ENCODE results near the gene AGPAT1.
"Not testable (repeated sequence)": the region's sequence is repeated elsewhere in the genome, so short reads cannot be mapped to it uniquely, and the experiment has no call there.

AGPAT1 gene

DNA sequence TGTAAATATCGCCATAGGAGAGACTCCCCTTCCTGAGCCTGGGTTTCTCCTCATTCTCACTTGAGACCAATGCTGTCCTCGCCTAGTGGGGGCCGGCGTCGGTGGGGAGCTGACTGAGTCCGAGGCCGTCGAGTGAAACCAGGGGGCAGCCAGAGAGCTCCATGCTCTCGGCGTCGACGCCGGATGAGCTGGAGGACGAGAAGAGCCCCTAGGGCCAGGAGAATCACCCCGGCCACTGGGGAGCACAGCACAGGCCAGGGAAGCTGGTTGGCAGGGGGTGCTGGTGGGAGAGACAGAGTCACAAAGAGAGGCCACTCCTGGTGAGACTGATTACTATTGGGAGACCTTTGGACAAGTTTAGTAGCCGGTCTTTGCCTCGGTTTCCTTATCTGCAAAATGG is 23.0 kb upstream of the AGPAT1 start:
- DNase-seq (ENCODE audit: low read depth in 2 of 2): no peak

GRCh38 chr6:32198345-32198696 is 22.4 kb upstream of the AGPAT1 start:
- no peak for DNase-seq (ENCODE audit: low read depth in 2 of 2)

DNA sequence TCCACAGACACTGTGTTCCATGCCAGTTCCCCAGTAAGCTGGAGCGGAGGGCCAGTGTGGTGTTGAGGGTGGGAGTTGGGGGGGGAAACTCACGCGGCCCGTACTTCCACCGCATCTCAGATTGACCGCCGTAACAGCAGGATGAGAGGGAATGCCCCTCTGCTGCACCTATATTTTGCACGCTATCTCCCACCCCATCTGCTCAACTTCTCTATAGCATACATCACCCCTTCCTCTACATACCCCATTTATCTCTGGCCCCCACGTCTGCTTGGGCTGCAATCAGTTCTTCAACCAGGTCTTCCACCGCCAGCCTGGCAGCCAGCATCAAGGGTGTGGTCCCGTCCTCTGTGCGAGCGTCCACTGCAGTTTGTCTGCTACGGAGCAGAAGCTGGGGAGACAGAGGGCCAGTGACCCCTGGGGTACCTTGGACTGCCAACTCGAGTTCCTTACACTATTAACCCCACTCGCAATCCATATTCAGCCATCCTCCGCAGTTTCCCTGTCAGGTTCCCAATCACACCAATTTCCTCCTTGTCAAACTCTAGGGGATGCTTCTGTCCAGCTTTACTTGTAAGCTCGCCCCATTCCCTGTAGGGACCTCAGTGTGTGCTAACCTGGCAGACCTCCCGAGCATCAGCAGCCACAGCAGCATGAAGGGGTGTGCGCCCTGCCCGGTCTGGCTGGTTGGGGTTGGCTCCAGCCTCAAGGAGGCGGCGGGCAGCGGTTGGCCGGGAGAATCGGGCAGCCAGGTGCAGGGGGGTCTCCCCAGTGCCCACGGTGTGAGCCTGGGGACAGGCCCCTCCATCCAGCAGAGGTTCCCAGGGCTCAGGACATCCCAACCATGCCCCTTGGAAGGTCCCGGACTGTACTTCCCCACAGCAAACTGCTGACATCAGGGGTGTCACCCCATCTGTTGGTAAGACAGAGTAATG is 21.1 kb upstream of the AGPAT1 start:
- DNase-seq (ENCODE audit: low read depth in 2 of 2): no peak

GRCh38 chr6:32195902-32196681 is 20.2 kb upstream of the AGPAT1 start:
- no peak for DNase-seq (ENCODE audit: low read depth in 2 of 2)

- DNase-seq (ENCODE audit: low read depth in 2 of 2): peak; percentile 99 to 100
These were observed 19.7 kb upstream of the AGPAT1 start for GRCh38 chr6:32195652-32195901.

GRCh38 chr6:32194825-32195651 is 19.2 kb upstream of the AGPAT1 start:
- DNase-seq (ENCODE audit: low read depth in 2 of 2): no peak

DNA sequence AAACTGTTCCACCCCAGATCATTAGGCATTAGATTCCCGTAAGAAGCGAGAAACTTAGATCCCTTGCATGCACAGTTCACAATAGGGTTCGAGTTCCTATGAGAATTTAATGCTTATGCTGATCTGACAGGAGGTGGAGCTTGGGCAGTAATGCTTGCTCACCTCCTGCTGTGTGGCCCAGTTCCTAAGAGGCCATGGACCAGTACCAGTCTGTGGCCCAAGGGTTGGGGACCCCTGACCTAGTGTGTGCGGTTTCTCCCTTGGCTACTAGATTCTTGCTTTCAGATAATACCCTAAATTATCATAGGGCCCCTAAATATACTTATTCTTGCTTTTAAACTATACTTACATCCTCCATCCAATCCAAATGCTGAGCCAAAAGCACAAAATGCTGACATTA is 18.5 kb upstream of the AGPAT1 start:
- no peak for DNase-seq (ENCODE audit: low read depth in 2 of 2)

DNA sequence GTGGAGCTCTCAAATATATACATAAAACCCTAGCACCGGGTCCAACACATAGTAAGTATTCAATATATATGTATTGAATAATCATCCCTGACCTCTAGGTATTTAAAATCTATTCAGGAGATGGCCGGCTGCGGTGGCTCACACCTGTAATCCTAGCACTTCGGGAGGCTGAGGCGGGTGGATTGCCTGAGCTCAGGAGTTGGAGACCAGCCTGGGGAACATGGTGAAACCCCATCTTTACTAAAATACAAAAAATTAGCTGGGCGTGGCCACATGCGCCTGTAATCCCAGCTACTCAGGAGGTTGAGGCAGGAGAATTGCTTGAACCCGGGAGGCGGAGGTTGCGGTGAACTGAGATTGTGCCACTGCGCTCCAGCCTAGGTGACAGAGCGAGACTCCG is 17.2 kb upstream of the AGPAT1 start:
- not testable (repeated sequence) for DNase-seq (ENCODE audit: low read depth in 2 of 2)

GRCh38 chr6:32192608-32193039 is 16.7 kb upstream of the AGPAT1 start, which contains the start of gene GPSM3:
Gene GPSM3, minus strand, starts transcription at chr6:32192643. Its CDS starts 130 bp downstream, at chr6:32192513.
- no peak for DNase-seq (ENCODE audit: low read depth in 2 of 2)

DNA sequence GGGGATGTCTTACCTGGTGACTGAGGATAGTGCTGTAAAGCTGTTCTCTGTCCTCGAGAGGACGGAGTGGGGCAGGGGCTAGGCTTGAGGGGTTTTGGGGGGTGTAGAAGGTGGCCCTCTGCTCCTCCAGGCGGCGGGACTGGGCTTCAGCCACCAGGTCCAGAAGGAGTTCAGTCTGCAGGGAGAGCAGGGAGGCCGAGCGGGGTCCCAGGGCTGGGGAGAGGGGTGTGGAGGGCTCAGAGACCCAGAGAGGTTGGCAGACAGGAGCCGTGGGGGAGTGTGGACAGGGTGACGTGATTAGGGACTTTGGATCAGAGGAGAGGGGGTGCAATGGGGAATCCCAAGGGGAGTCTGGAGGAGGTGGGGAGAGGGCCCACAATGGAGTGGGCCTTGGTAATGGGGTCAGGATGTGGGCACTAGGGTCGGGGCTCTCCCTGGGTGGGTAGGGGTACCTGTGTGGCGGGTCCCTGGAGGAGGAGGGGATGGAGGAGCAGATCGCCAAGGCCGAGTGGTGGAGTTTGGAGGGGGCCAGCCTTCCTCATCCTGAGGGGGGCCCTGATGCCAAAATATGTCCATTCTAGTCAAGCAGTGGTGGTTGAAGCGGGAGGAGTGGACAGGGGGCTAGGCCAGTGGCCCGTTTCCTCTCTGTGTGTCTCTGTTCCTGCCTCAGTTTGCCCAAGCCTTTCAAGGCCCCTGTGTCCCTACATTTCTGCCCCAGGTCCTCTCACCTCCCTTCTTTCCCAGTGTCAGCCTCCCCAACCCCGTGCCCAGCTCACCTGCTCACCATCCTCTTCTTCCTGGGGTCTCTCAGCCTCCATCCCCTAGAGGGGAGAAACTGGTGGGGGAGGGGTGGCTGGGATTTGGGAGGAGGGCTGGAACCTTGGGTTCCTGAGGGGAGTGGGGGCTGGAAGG is 16.1 kb upstream of the AGPAT1 start:
- DNase-seq (ENCODE audit: low read depth in 2 of 2): no peak

DNA sequence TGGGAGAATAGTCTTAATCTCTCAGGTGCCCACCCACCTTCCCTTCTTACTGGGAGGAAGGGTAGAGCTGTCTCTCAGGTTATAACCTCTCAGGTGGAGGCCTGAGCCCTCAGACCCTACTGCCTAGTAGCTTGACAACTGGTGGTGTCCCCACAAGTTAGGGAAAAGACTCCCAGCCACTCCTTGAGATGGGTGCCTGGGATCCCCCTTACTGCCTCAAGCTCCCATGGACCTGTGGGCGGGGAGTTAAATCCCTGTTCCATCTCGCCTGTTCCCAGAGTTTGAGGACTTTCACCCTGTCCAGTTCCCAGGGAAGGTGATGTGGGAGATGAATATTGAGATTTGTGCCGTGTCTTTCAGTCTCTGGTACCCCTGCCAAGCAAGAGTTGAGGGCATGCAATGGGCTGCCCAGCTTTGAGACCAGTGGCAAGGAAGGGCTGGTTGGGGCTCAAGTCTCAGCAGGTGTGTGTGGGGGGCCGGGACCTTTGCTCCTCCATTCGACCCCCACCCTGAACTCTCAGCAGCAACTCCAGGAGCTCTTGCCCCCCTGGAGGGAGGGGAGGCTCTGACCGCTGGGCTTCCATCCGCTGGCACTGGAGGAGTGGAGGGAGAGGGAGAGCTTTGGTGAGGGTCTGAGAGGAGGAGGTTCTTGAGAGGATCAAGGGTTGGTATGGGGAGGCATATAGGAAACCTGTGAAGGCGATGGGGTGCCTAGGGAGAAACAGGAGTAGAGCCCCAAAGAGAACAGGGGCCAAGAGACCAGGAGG is 15.2 kb upstream of the AGPAT1 start:
- DNase-seq (ENCODE audit: low read depth in 2 of 2): no peak

DNA sequence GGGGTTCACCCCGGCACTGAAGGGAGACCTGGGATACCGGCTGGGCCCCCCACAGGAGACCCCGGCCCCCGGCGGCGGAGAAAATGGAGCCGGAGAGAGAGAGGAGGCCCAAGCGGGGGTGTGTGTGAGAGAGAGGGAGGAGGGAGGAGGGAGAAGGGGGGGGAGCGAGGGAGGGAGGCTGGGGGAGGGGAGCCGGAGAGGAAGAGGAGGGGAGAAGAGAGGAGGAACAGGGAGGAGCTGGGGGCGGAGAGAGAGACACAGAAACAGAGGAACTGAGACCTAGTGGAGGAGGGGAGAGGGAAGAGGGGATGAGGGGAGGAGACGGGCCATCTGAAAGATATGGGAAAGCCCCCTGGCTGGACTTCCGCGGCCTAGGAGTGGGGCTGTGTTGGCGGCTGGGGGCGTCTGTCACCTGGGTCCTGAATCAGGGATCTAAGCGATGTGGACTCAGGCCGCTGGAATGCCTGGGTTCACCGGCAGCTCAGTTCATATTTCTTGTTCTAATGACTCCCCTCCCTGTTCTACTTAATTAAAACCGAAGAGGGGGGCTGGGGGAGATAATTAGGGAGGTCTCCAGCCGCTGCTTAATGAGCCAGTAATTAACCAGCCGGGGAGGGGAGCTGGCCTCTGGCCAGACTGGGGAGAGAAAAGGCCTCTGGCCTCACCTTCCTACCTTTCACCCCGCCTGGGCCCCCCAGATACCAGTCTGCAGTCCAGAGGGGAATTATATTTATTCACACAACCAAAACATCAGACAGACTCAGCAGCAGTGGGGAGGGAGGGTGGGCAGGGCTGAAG is 14.4 kb upstream of the AGPAT1 start, which contains the start of gene PBX2:
Gene PBX2 (minus strand): TSS at position 149 of the 798 bp plus-strand sequence. CDS start 287 bp downstream, outside the sequence.
- DNase-seq (ENCODE audit: low read depth in 2 of 2): peak; percentile 70 to 77

DNA sequence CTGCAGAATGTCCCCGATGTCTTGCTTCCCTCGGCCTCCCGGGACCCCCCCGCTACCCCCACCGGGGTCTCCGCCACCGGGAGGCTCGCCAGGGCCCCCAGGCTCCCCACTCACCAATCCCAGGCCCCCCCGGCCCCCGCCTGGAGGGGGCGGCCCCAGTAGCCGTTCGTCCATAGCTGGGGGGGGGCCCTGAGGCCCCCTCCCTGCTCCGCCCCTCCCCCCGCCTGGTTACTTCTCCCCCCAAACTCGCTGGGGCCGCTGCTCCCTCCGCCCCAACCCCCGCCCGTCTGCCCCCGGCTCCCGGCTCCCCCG is 13.8 kb upstream of the AGPAT1 start:
- no peak for DNase-seq (ENCODE audit: low read depth in 2 of 2)

DNA sequence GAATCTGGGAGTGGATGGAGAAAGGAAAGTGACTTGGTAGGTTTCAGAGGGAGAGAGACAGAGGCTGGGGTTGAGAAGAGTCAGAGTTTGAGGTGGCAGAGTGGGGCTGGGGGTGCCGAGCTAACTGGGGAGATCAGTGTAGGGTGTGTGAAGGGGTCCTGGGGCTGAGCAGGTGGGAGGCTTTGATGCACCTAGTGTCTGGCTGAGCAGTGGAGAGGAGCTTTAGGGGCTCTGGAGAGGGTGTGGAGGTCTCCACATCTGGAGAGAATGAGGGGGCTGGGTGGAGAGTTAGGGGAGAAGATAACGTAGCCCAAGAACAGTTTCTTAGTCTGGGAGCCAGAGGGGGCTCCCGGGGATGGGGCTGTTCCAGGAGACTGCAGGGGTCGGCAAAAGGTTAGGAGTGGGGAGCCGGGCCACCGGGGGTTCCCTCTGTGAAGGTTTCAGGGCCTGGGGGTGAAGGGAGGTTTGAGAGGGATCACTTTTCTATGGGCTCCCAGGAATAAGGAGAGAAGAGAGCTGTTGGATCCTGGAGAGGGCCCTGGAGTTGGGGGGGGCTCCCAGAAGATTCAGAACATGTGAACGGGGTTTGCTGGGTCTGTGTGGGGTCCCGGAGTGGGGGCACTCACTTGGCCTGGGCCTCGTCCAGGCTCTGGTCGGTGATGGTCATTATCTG is 13.3 kb upstream of the AGPAT1 start:
- DNase-seq (ENCODE audit: low read depth in 2 of 2): no peak

DNA sequence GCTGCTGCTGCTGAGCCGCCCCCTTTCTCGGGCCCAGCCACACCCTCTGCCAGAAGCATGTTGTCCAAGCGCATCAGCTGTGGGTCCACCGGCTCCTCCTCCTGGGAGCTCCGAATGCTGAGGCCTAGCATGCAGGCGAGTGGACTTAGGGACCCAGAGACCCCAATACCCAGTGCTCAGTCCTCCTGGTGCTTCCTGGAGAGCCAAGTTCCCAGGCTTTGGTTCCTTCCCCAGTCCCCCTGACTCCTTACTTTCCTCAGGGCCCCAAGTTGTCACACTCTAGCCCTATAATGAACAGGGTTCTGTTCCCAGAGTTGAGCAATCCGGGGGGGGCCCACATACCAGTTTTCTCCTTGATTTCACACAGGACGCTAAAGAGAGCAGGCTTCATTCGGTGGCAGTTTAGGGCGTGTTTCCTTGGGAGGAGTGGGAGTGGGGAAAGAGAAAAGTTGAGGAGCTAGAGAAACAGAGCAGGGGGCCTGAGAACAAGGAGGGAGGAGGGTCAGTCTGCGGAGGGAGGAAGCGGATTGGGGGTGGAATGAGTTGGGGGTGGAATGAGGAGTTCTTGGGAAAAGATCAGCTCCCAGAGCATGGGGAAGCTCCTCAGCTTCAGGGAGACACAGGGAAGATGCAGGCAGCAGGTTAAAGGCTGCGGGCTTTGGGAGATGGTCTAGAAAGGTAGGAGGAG is 12.6 kb upstream of the AGPAT1 start:
- DNase-seq (ENCODE audit: low read depth in 2 of 2): no peak

- not testable (repeated sequence) for DNase-seq (ENCODE audit: low read depth in 2 of 2)
These were observed 12.0 kb upstream of the AGPAT1 start for GRCh38 chr6:32187725-32188380.

DNA sequence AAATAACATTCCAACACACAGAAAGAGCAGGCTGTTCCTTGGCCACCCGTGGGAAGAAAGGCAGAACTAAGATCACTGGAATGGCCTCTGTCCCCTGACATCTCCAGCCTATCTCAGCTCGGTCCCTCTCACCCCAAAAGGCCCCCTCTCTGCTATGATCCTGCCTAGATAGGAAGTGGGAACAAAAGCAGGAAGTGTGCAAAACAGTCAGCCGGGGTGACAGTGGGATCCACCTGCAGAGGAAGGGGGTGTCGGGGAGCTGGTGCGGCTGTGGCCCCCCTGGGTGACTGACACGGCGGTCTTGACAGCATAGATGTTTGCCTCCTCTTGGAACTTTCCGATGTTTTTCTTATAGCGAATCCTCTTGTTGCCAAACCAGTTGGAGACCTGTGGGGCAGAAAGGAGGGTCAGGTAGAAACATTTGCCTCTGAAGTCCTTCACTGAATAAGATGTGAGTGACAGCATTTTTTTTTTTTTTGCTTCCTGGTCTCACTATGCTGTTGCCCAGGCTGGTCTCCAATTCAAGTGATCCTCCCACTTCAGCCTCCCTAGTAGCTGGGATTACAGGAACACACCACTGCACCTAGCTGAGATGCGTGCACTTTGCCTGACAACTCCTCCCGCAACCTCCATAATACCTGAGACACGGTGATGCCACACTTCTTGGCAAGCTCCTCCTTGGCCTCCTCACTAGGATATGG is 11.3 kb upstream of the AGPAT1 start:
- DNase-seq (ENCODE audit: low read depth in 2 of 2): no peak
